ENCODE measurements around the gene CDH4.

CDH4 gene

DNA sequence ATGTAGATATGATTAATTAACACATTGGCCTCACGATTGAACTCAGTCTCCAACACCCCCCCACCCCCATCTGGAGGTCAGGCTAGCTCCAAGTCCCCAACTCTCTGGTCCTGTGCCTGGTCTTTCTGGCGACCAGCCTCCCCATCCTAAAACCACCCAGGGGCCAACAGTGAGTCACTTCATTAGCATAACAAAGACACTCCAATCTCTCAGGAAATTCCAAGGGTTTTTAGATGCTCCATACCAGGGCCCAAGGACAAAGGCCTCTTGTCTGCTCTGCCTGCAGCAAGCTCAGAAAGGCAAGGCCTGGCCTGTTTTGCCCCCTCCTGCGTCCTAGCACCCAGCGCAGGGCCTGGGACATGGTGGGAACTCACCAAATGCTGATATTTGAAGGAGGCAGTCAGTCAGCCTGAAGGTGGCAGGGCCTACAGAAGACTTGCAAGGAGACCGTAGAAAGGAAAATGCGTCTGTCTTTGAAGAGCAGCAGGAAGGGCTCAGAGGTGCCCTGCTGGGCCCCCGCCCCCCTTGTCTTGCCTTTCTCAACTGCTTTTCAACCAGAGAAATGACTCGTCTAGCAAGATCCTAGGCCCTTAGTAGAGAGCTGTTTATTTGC, 184.7 kb downstream of the CDH4 start:
- TF ChIP-seq ZBTB7A (IDR thresholded peaks at IDR 0.05; ENCODE audit: low read depth) (no peak), FOXM1 (IDR thresholded peaks at IDR 0.05; ENCODE audit: borderline replicate concordance, low read depth) (no peak), EGR1 (IDR thresholded peaks at IDR 0.05) (no peak)

DNA sequence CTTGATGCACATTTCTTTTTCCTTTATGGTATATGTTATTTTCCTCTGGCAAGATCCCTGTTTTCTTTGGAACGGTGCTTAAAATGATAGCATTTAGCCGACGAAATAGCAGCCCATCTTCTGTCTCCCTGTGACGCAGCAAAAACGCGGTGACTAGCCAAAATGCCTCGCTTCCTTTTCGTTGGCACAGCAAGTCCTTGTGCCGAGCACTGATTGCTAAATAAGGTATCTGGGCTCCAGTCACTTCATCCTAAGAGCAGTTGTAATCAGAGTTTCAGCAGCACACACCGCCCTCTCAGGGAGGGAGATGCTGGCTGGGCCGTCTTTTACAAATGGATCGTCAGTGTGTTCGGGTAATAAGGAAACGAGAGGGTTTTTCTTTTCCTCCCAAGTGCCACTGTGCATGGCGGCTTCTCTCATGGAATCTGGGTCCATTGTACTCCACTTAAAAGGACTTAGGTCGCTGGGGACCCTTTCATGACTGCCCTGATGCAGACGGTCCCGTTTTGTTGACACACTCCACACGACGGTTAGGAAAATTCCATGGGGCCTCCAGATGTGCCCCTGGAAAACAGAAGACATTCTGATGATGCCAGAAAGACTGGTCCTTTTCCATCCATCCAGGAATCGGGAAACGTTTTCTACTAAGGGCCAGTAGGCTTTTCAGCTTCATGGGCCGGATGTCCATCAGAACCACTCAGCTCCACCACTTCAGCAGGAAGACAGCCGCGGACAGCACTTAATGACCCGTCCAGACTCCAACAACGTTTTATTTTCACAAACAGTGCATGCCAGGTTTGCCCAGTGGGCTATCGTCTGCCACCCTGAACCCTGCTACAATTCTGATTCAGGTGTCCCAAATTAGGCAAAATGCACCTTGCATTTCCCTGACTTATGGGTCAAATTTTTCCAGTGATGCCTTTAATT, 185.5 kb downstream of the CDH4 start:
- no peak for TF ChIP-seq FOXM1 (IDR thresholded peaks at IDR 0.05; ENCODE audit: borderline replicate concordance, low read depth)
- TF ChIP-seq EP300 (IDR thresholded peaks at IDR 0.05; ENCODE audit: borderline replicate concordance) = no peak
- no peak for TF ChIP-seq TEAD4 (IDR thresholded peaks at IDR 0.05)
- TF ChIP-seq TAF1 (IDR thresholded peaks at IDR 0.05; ENCODE audit: low read depth) = no peak
- no peak for TF ChIP-seq CREB1 (IDR thresholded peaks at IDR 0.05; ENCODE audit: low read depth)
- TF ChIP-seq RAD21 (IDR thresholded peaks at IDR 0.05; ENCODE audit: low read depth) = no peak
- no peak for TF ChIP-seq ZBTB7A (IDR thresholded peaks at IDR 0.05; ENCODE audit: low read depth)
- no peak for TF ChIP-seq EGR1 (IDR thresholded peaks at IDR 0.05)
- no peak for TF ChIP-seq TCF12 (IDR thresholded peaks at IDR 0.05; ENCODE audit: low read depth)
- TF ChIP-seq USF1 (IDR thresholded peaks at IDR 0.05) = no peak
- no peak for TF ChIP-seq CEBPB (IDR thresholded peaks at IDR 0.05)
- TF ChIP-seq NFIC (IDR thresholded peaks at IDR 0.05) = no peak
- TF ChIP-seq, protein P1, sequence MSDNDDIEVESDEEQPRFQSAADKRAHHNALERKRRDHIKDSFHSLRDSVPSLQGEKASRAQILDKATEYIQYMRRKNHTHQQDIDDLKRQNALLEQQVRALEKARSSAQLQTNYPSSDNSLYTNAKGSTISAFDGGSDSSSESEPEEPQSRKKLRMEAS (IDR thresholded peaks at IDR 0.05) = no peak
- TF ChIP-seq, protein P2, sequence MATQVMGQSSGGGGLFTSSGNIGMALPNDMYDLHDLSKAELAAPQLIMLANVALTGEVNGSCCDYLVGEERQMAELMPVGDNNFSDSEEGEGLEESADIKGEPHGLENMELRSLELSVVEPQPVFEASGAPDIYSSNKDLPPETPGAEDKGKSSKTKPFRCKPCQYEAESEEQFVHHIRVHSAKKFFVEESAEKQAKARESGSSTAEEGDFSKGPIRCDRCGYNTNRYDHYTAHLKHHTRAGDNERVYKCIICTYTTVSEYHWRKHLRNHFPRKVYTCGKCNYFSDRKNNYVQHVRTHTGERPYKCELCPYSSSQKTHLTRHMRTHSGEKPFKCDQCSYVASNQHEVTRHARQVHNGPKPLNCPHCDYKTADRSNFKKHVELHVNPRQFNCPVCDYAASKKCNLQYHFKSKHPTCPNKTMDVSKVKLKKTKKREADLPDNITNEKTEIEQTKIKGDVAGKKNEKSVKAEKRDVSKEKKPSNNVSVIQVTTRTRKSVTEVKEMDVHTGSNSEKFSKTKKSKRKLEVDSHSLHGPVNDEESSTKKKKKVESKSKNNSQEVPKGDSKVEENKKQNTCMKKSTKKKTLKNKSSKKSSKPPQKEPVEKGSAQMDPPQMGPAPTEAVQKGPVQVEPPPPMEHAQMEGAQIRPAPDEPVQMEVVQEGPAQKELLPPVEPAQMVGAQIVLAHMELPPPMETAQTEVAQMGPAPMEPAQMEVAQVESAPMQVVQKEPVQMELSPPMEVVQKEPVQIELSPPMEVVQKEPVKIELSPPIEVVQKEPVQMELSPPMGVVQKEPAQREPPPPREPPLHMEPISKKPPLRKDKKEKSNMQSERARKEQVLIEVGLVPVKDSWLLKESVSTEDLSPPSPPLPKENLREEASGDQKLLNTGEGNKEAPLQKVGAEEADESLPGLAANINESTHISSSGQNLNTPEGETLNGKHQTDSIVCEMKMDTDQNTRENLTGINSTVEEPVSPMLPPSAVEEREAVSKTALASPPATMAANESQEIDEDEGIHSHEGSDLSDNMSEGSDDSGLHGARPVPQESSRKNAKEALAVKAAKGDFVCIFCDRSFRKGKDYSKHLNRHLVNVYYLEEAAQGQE (IDR thresholded peaks at IDR 0.05; ENCODE audit: low read depth) = no peak
- TF ChIP-seq YY1 (IDR thresholded peaks at IDR 0.05; ENCODE audit: low read depth) = no peak

DNA sequence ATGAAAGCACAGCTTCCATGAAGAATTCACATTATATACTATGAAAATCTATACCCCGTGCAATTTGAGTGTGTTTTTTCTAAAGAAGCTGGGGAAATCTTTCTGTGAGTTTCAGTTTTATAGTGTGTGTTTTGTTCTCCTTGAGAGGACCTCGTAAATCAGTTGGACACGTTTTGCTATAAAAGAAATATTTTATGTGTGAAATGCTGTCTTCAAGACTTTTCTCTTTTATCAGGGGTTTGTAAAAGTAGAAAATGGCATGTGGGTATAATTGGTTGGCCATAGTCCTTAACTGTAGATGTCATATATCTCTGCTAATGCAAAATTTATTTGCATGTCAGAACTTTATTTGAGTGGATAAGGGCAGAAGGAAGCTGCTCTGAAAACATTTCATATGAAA, 186.2 kb downstream of the CDH4 start:
- no peak for TF ChIP-seq TCF12 (IDR thresholded peaks at IDR 0.05; ENCODE audit: low read depth)
- TF ChIP-seq USF1 (IDR thresholded peaks at IDR 0.05) = no peak
- no peak for TF ChIP-seq TAF1 (IDR thresholded peaks at IDR 0.05; ENCODE audit: low read depth)
- TF ChIP-seq, protein P2 (IDR thresholded peaks at IDR 0.05; ENCODE audit: low read depth) = no peak
- no peak for TF ChIP-seq RAD21 (IDR thresholded peaks at IDR 0.05; ENCODE audit: low read depth)
- TF ChIP-seq CREB1 (IDR thresholded peaks at IDR 0.05; ENCODE audit: low read depth) = no peak
- no peak for TF ChIP-seq ZBTB7A (IDR thresholded peaks at IDR 0.05; ENCODE audit: low read depth)
- TF ChIP-seq, protein P1 (IDR thresholded peaks at IDR 0.05) = no peak
- no peak for TF ChIP-seq CEBPB (IDR thresholded peaks at IDR 0.05)
- no peak for TF ChIP-seq EP300 (IDR thresholded peaks at IDR 0.05; ENCODE audit: borderline replicate concordance)
- no peak for TF ChIP-seq TEAD4 (IDR thresholded peaks at IDR 0.05)
- no peak for TF ChIP-seq NFIC (IDR thresholded peaks at IDR 0.05)

GRCh38 chr20:61439251-61439650, 187.2 kb downstream of the CDH4 start:
- no peak for TF ChIP-seq EGR1 (IDR thresholded peaks at IDR 0.05)
- TF ChIP-seq CEBPB (IDR thresholded peaks at IDR 0.05) = no peak

GRCh38 chr20:61440548-61441055, 188.5 kb downstream of the CDH4 start:
- no peak for TF ChIP-seq RAD21 (IDR thresholded peaks at IDR 0.05; ENCODE audit: low read depth)
- TF ChIP-seq CREB1 (IDR thresholded peaks at IDR 0.05; ENCODE audit: low read depth) = no peak
- no peak for TF ChIP-seq NFIC (IDR thresholded peaks at IDR 0.05)
- TF ChIP-seq TAF1 (IDR thresholded peaks at IDR 0.05; ENCODE audit: low read depth) = no peak
- no peak for TF ChIP-seq EP300 (IDR thresholded peaks at IDR 0.05; ENCODE audit: borderline replicate concordance)
- TF ChIP-seq, protein P1 (IDR thresholded peaks at IDR 0.05) = no peak
- TF ChIP-seq EGR1 (IDR thresholded peaks at IDR 0.05) = no peak
- TF ChIP-seq USF1 (IDR thresholded peaks at IDR 0.05) = no peak
- no peak for TF ChIP-seq FOXM1 (IDR thresholded peaks at IDR 0.05; ENCODE audit: borderline replicate concordance, low read depth)
- no peak for TF ChIP-seq YY1 (IDR thresholded peaks at IDR 0.05; ENCODE audit: low read depth)
- no peak for TF ChIP-seq ZBTB7A (IDR thresholded peaks at IDR 0.05; ENCODE audit: low read depth)
- TF ChIP-seq CEBPB (IDR thresholded peaks at IDR 0.05) = no peak
- TF ChIP-seq TEAD4 (IDR thresholded peaks at IDR 0.05) = no peak
- TF ChIP-seq TCF12 (IDR thresholded peaks at IDR 0.05; ENCODE audit: low read depth) = no peak
- TF ChIP-seq, protein P2 (IDR thresholded peaks at IDR 0.05; ENCODE audit: low read depth) = no peak

Measured in Ishikawa (cell line).